IMR-90 (cell line): ENCODE data around the gene CPN1. TPM values are rescaled to one million over a fixed set of nuclear protein-coding genes. Genes with fewer than 3 reads are reported as not detected.

ENCODE experiments used
- ATAC-seq: fragments of 200-7000 bp; cut with Tn5 transposase; 2 replicates; pipeline ENCODE4 v1.9.1; 2020; ENCODE audit warnings: low read depth, mild to moderate bottlenecking, moderate library complexity
- BruUV-seq: library from RNA; stranded (reverse); fragments of 400-500 nt; replicated peaks from 2 replicates; lab custom pipeline; 2021; lab: Mats Ljungman, UMichigan
- CTCF ChIA-PET: fragments of 300-600 bp; formaldehyde crosslinking; extraction: SDS; loops from one replicate; lab custom pipeline; 2021; ENCODE audit warnings: antibody characterized with exemption; lab: Yijun Ruan, JAX
- POLR2A ChIA-PET: fragments of 300-600 bp; sonication (Branson Sonifier 250); formaldehyde crosslinking; loops from one replicate; lab custom pipeline; 2022; ENCODE audit warnings: antibody characterized with exemption; ENCODE audit not compliant: unreplicated experiment; lab: Charles Lee
- DNase-seq: peaks from one replicate; pipeline ENCODE4 v3.0.0; 2013
- H2AFZ ChIP-seq: replicated peaks from 2 replicates; pipeline ENCODE3; 2013; ENCODE audit warnings: low read length, mild to moderate bottlenecking; ENCODE audit not compliant: poor library complexity
- H2AK5ac ChIP-seq: 2 replicates; pipeline ENCODE4 v1.6.1; 2013; ENCODE audit warnings: low read depth, low read length, inconsistent platforms
- H2AK9ac ChIP-seq: replicated peaks from 2 replicates; pipeline ENCODE3; 2013; ENCODE audit warnings: mild to moderate bottlenecking, low read depth, low read length, moderate library complexity; ENCODE audit not compliant: poor library complexity
- H2BK120ac ChIP-seq: 2 replicates; pipeline ENCODE4 v1.6.1; 2013; ENCODE audit warnings: low read depth, low read length, inconsistent platforms
- H2BK15ac ChIP-seq: 3 replicates; pipeline ENCODE4 v1.6.1; 2013; ENCODE audit warnings: low read depth, low read length, inconsistent platforms
- H2BK20ac ChIP-seq: 2 replicates; pipeline ENCODE4 v1.6.1; 2013; ENCODE audit warnings: low read depth, mild to moderate bottlenecking, inconsistent platforms, low read length, moderate library complexity
- H2BK5ac ChIP-seq: 2 replicates; pipeline ENCODE4 v1.6.1; 2013; ENCODE audit warnings: mild to moderate bottlenecking, low read depth, low read length, inconsistent platforms; ENCODE audit not compliant: poor library complexity, severe bottlenecking
- H3K14ac ChIP-seq: replicated peaks from 2 replicates; pipeline ENCODE4 v1.6.1; 2013; ENCODE audit warnings: low read depth, low read length, inconsistent platforms
- H3K18ac ChIP-seq: 2 replicates; pipeline ENCODE4 v1.6.1; 2013; ENCODE audit warnings: low read depth, low read length, control low read depth
- H3K23ac ChIP-seq: 2 replicates; pipeline ENCODE4 v1.6.1; 2013; ENCODE audit warnings: low read depth, low read length, inconsistent platforms
- H3K27ac ChIP-seq: 2 replicates; pipeline ENCODE4 v1.5.1; 2013; ENCODE audit warnings: mild to moderate bottlenecking, control low read depth, low read length; ENCODE audit not compliant: insufficient read depth
- H3K27me3 ChIP-seq: 2 replicates; pipeline ENCODE4 v1.6.1; 2013; ENCODE audit warnings: low read length; ENCODE audit not compliant: control insufficient read depth, insufficient read depth
- H3K36me3 ChIP-seq: 2 replicates; pipeline ENCODE4 v1.6.1; 2013; ENCODE audit warnings: low read length, mixed read lengths; ENCODE audit not compliant: control insufficient read depth, insufficient read depth
- H3K4ac ChIP-seq: 2 replicates; pipeline ENCODE4 v1.6.1; 2013; ENCODE audit warnings: low read depth, low read length, inconsistent platforms
- H3K4me1 ChIP-seq: 2 replicates; pipeline ENCODE4 v1.6.1; 2013; ENCODE audit warnings: low read length, mixed read lengths; ENCODE audit not compliant: control insufficient read depth, insufficient read depth
- H3K4me2 ChIP-seq: 2 replicates; pipeline ENCODE4 v1.6.1; 2013; ENCODE audit warnings: low read depth, mild to moderate bottlenecking, control low read depth, low read length, moderate library complexity
- H3K4me3 ChIP-seq: 2 replicates; pipeline ENCODE4 v1.5.1; 2013; ENCODE audit warnings: low read depth, mild to moderate bottlenecking, control low read depth, low read length, moderate library complexity; ENCODE audit not compliant: insufficient read depth
- H3K56ac ChIP-seq: 2 replicates; pipeline ENCODE4 v1.6.1; 2013; ENCODE audit warnings: low read length, inconsistent platforms; ENCODE audit not compliant: insufficient read depth; ENCODE audit errors: extremely low read depth
- H3K79me1 ChIP-seq, 2 experiments: 2 replicates each; pipeline ENCODE4 v1.6.1; 2013; ENCODE audit warnings: low read length in 2 of 2, inconsistent platforms in 1 of 2, low read depth in 1 of 2
- H3K9ac ChIP-seq: 2 replicates; pipeline ENCODE4 v1.6.1; 2013; ENCODE audit warnings: low read depth, low read length, control low read depth
- H3K9me1 ChIP-seq: 2 replicates; pipeline ENCODE4 v1.6.1; 2013; ENCODE audit warnings: low read length, inconsistent platforms; ENCODE audit not compliant: insufficient read depth
- H3K9me3 ChIP-seq: 2 replicates; pipeline ENCODE4 v1.6.1; 2013; ENCODE audit warnings: low read length; ENCODE audit not compliant: control insufficient read depth, insufficient read depth
- H4K20me1 ChIP-seq: 2 replicates; pipeline ENCODE4 v1.6.1; 2013; ENCODE audit warnings: low read length, inconsistent platforms; ENCODE audit not compliant: insufficient read depth
- H4K5ac ChIP-seq: 2 replicates; pipeline ENCODE4 v1.6.1; 2013; ENCODE audit warnings: mild to moderate bottlenecking, low read depth, low read length, control low read depth
- H4K8ac ChIP-seq, 2 experiments: 2 replicates each; pipeline ENCODE4 v1.6.1; 2013; ENCODE audit warnings: low read depth in 2 of 2, low read length in 2 of 2, control low read depth in 1 of 2, inconsistent platforms in 1 of 2
- H4K91ac ChIP-seq: 2 replicates; pipeline ENCODE4 v1.6.1; 2013; ENCODE audit warnings: low read depth, low read length, inconsistent platforms; ENCODE audit not compliant: insufficient read depth
- BHLHE40 ChIP-seq: fragments of 150-350 bp; IDR thresholded peaks from 2 replicates; pipeline ENCODE4 v1.6.1; 2016; ENCODE audit warnings: mild to moderate bottlenecking, low read depth, low read length
- CEBPB ChIP-seq: IDR thresholded peaks from 2 replicates; pipeline ENCODE4 v1.6.1; 2012; ENCODE audit warnings: low read depth, low read length, improper control_type of control experiment
- CHD1 ChIP-seq: IDR thresholded peaks from 2 replicates; pipeline ENCODE4 v1.6.1; 2012; ENCODE audit warnings: low read depth, low read length, improper control_type of control experiment
- FOS ChIP-seq: fragments of 150-350 bp; IDR thresholded peaks from 2 replicates; pipeline ENCODE4 v1.6.1; 2016; ENCODE audit warnings: low read depth, low read length
- MAFK ChIP-seq: IDR thresholded peaks from 2 replicates; pipeline ENCODE4 v1.6.1; 2012; ENCODE audit warnings: low read depth, low read length, improper control_type of control experiment
- MAZ ChIP-seq: IDR thresholded peaks from 2 replicates; pipeline ENCODE4 v1.6.1; 2012; ENCODE audit warnings: low read depth, mild to moderate bottlenecking, low read length, improper control_type of control experiment, moderate library complexity, borderline replicate concordance
- MXI1 ChIP-seq: IDR thresholded peaks from 2 replicates; pipeline ENCODE4 v1.6.1; 2012; ENCODE audit warnings: low read depth, mild to moderate bottlenecking, low read length, moderate library complexity, borderline replicate concordance
- RCOR1 ChIP-seq: IDR thresholded peaks from 2 replicates; pipeline ENCODE4 v1.6.1; 2012; ENCODE audit warnings: mild to moderate bottlenecking, low read length, improper control_type of control experiment; ENCODE audit not compliant: insufficient replicate concordance
- WGBS, 2 experiments: methylation state at CpG; one replicate each; pipeline versions ENCODE4 v1.1.5 to v1.1.7; 2013; ENCODE audit warnings: missing lambda C conversion rate in 2 of 2; ENCODE audit not compliant: insufficient read length in 1 of 2; ENCODE audit errors: extremely low coverage in 2 of 2; 5-methylcytosine and 5-hydroxymethylcytosine counted together
- dilution Hi-C: fragments of 300-500 bp; cut with HindIII; formaldehyde crosslinking; loops from one replicate; pipeline ENCODE4 v1.14.3; 2018; ENCODE audit warnings: low sequenced_read_pairs; ENCODE audit not compliant: unreplicated experiment
- in situ Hi-C: fragments of 300-500 bp; cut with MboI; formaldehyde crosslinking; loops from 3 replicates; pipeline ENCODE4 v1.14.3; 2019; ENCODE audit warnings: low sequenced_read_pairs, inconsistent platforms, mixed read lengths
- intact Hi-C: fragments of 100-400 bp; cut with micrococcal nuclease; formaldehyde crosslinking; loops from 2 replicates; pipeline ENCODE4 v1.10.0; 2022
- polyA plus RNA-seq, 3 experiments: library from polyadenylated mRNA; depleted of rRNA; stranded (reverse); fragments of >200 nt; gene quantifications; 2 replicates each; pipeline ENCODE4 v1.2.3, GENCODE V29; 2012; ENCODE audit warnings: low replicate concordance in 1 of 3
- total RNA-seq: library from RNA; depleted of rRNA; stranded (reverse); fragments of >200 nt; gene quantifications from 2 replicates; pipeline ENCODE4 v1.2.3, GENCODE V29; 2012
- TF ChIP-seq, protein P1 (sequence below): fragments of 150-350 bp; IDR thresholded peaks from 2 replicates; pipeline ENCODE4 v1.6.1; 2017; ENCODE audit warnings: mild to moderate bottlenecking, antibody characterized with exemption, low read length, low read depth
- TF ChIP-seq, protein P2 (sequence below): fragments of 150-350 bp; IDR thresholded peaks from 2 replicates; pipeline ENCODE4 v1.6.1; 2016; ENCODE audit warnings: low read depth, mild to moderate bottlenecking, low read length, moderate library complexity, borderline replicate concordance

The CPN1 gene
- total and polyA plus RNA-seq, 2 of the 4 experiments (the other 2 are of a cell fraction): not detected

- POLR2A ChIA-PET: no interaction called here
- no TSS peak for BruUV-seq
- in situ Hi-C loops: no loop called here
Measured at GRCh38 chr10:100024748-100025147, 56.9 kb downstream of the CPN1 start.

More at GRCh38 chr10:100024748-100025147, 56.9 kb downstream of the CPN1 start:
- Histone ChIP-seq H2AFZ (no peak overlapping the region), H2BK20ac (no peak overlapping the region), H2BK120ac (no peak overlapping the region), H3K79me1 (no peaks in the 10 kb centered on the region), H3K27ac (no peak overlapping the region), H2AK9ac (no peak overlapping the region), H3K56ac (no peak overlapping the region), H3K27me3 (no peaks in the 10 kb centered on the region; the same call in none of the 2 replicates), H2BK15ac (no peak overlapping the region), H4K91ac (no peak overlapping the region), H3K4me3 (no peak overlapping the region), H3K4me1 (no peaks in the 10 kb centered on the region; the same call in 1 of the 2 replicates), H3K14ac (no peak overlapping the region), H4K20me1 (no peaks in the 10 kb centered on the region), H3K9me3 (peaks cover 10% of the 10 kb centered on the region; the same call in 1 of the 2 replicates), H3K4me2 (no peak overlapping the region), H2BK5ac (no peak overlapping the region), H3K18ac (no peak overlapping the region), H3K9ac (no peak overlapping the region), H3K36me3 (no peaks in the 10 kb centered on the region), H2AK5ac (no peak overlapping the region), H3K4ac (no peak overlapping the region), H3K23ac (no peak overlapping the region), H4K5ac (no peak overlapping the region), H4K8ac (no peak overlapping the region), H3K9me1 (peaks cover 3% of the 10 kb centered on the region; the same call in 1 of the 2 replicates)
- no peak for ATAC-seq
- dilution Hi-C loops (no loop called here), intact Hi-C loops (no loop called here)
- no peak for DNase-seq
- CTCF ChIA-PET: interaction anchor here (1.1 kb wide), 1 partner anchor 21 kb away, joined by 4 read pairs; no protein-coding TSS in a partner anchor
- WGBS, 2 experiments: 80% methylated on average over 1 of the region's 11 CpGs; no CpG with 5 or more reads in 1 of the 2 experiments
- TF ChIP-seq, protein P1, sequence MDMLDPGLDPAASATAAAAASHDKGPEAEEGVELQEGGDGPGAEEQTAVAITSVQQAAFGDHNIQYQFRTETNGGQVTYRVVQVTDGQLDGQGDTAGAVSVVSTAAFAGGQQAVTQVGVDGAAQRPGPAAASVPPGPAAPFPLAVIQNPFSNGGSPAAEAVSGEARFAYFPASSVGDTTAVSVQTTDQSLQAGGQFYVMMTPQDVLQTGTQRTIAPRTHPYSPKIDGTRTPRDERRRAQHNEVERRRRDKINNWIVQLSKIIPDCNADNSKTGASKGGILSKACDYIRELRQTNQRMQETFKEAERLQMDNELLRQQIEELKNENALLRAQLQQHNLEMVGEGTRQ: no peak
- TF ChIP-seq CEBPB: no peak
- TF ChIP-seq MXI1: no peak
- no peak for TF ChIP-seq RCOR1
- no peak for TF ChIP-seq MAFK
- TF ChIP-seq BHLHE40: no peak
- no peak for TF ChIP-seq FOS
- no peak for TF ChIP-seq CHD1
- TF ChIP-seq, protein P2, sequence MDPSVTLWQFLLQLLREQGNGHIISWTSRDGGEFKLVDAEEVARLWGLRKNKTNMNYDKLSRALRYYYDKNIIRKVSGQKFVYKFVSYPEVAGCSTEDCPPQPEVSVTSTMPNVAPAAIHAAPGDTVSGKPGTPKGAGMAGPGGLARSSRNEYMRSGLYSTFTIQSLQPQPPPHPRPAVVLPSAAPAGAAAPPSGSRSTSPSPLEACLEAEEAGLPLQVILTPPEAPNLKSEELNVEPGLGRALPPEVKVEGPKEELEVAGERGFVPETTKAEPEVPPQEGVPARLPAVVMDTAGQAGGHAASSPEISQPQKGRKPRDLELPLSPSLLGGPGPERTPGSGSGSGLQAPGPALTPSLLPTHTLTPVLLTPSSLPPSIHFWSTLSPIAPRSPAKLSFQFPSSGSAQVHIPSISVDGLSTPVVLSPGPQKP: no peak
- no peak for TF ChIP-seq MAZ
